T-helper 1 cell treated with Interleukin-12 subunit alpha and Interleukin-12 subunit beta and Interleukin-4 antibody, amounts not matched to agents 30 μg/mL and 1 μg/mL, for 36 hours (primary cell): ENCODE results near the gene CACNA1C.

Source experiments
- H3K27ac Mint-ChIP-seq: one replicate; pipeline ENCODE4 v1.8.0; 2021; ENCODE audit warnings: mild to moderate bottlenecking, mixed read lengths
- H3K27me3 Mint-ChIP-seq: one replicate; pipeline ENCODE4 v1.8.0; 2021; ENCODE audit warnings: low read depth, mixed read lengths
- H3K36me3 Mint-ChIP-seq: one replicate; pipeline ENCODE4 v1.8.0; 2021; ENCODE audit warnings: low read depth, mixed read lengths
- H3K4me1 Mint-ChIP-seq: one replicate; pipeline ENCODE4 v1.8.0; 2021; ENCODE audit warnings: low read depth, mixed read lengths
- H3K4me3 Mint-ChIP-seq: one replicate; pipeline ENCODE4 v1.8.0; 2021; ENCODE audit warnings: mild to moderate bottlenecking, moderate library complexity, mixed read lengths
- H3K9me3 Mint-ChIP-seq: one replicate; pipeline ENCODE4 v1.8.0; 2021; ENCODE audit warnings: mixed read lengths

CACNA1C gene

DNA sequence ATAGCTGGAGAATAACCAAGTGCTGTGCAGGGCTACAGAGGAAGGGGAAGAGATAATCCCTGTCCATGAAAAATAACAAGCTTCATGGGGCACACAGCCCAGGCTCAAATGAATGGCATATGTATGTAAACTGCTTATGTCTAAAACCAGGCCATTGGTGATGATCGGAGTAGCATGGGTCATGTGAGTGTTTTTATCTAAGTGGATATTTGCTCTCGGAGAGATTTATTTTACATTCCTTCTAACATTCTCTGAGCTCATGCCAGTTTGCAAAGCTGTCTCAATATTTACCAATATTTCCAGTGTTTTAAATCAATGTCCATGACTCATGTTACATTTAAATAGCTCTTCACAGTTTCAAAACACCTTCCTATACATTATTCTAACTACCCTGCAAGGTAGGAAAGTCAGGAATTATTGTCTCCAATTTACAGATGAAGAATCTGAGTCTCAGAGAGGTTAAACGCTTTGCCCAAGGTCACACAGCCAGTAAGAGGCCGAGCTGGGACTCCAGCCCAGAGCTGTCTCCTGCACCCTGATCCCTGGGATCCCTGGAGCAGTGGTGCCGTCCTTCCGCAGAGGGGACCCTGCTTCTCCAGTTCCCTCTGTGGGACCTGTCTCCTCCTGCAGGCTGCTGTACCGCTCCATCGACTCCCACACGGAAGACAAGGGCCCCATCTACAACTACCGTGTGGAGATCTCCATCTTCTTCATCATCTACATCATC lies 555.3 kb downstream of the CACNA1C start:
- Mint-ChIP-seq H3K9me3 (no peaks in the 10 kb centered on the region), H3K27me3 (peaks cover 10% of the 10 kb centered on the region), H3K27ac (no peak overlapping the region), H3K36me3 (no peaks in the 10 kb centered on the region), H3K4me3 (no peak overlapping the region), H3K4me1 (no peaks in the 10 kb centered on the region)

DNA sequence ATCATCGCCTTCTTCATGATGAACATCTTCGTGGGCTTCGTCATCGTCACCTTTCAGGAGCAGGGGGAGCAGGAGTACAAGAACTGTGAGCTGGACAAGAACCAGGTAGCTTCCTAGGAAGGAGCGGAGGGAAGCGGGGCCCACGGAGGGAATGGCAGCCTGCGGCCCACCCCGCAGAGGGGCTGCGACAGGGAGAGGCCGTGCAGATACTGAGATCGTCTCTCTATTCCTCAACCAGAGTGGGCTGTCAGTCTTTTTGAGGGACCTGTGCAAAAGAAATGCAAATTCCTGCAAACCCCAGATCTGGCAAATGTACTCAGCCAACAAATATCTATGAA lies 555.8 kb downstream of the CACNA1C start:
- no peaks in the 10 kb centered on the region for H3K36me3 Mint-ChIP-seq
- no peaks in the 10 kb centered on the region for H3K9me3 Mint-ChIP-seq
- H3K27me3 Mint-ChIP-seq: peaks cover 14% of the 10 kb centered on the region
- no peak overlapping the region for H3K27ac Mint-ChIP-seq
- H3K4me1 Mint-ChIP-seq: no peaks in the 10 kb centered on the region
- no peak overlapping the region for H3K4me3 Mint-ChIP-seq

DNA sequence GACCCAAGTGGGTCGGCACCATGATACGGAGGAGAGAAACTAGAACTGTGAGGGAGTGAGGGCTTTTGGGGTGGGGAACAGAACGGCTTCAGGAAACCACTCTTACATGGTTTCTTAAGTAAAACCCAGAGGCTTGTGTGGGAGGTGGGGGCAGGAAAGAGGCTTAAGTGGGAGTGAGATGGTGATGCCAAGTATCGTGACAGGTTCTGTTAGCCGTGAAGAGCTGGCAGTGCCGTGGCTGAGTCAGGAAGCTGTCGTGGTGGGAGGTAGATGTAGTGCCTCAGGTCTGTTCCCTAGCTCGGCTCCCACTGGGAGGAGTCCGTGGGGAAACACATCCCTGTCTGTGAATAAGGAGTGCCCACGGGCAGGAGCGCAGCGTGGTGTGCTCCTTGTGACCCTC lies 556.2 kb downstream of the CACNA1C start:
- no peaks in the 10 kb centered on the region for H3K36me3 Mint-ChIP-seq
- H3K27me3 Mint-ChIP-seq: peaks cover 18% of the 10 kb centered on the region
- no peaks in the 10 kb centered on the region for H3K9me3 Mint-ChIP-seq
- no peak overlapping the region for H3K4me3 Mint-ChIP-seq
- no peaks in the 10 kb centered on the region for H3K4me1 Mint-ChIP-seq
- H3K27ac Mint-ChIP-seq: no peak overlapping the region

DNA sequence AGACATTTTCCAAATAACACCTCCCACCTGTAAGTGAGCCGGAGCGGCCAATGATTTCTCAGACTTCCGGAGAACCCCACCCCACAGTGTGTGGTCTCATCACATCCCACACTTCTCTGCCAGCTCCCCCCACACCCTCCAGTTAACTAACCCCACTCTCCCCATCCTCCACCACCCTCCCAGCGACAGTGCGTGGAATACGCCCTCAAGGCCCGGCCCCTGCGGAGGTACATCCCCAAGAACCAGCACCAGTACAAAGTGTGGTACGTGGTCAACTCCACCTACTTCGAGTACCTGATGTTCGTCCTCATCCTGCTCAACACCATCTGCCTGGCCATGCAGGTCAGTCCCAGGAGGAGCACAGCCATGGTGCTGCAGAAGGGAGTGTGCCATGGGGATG lies 557.6 kb downstream of the CACNA1C start:
- H3K4me1 Mint-ChIP-seq: no peaks in the 10 kb centered on the region
- no peak overlapping the region for H3K4me3 Mint-ChIP-seq
- H3K27me3 Mint-ChIP-seq: peaks cover 26% of the 10 kb centered on the region
- H3K27ac Mint-ChIP-seq: no peak overlapping the region
- H3K9me3 Mint-ChIP-seq: no peaks in the 10 kb centered on the region
- no peaks in the 10 kb centered on the region for H3K36me3 Mint-ChIP-seq

DNA sequence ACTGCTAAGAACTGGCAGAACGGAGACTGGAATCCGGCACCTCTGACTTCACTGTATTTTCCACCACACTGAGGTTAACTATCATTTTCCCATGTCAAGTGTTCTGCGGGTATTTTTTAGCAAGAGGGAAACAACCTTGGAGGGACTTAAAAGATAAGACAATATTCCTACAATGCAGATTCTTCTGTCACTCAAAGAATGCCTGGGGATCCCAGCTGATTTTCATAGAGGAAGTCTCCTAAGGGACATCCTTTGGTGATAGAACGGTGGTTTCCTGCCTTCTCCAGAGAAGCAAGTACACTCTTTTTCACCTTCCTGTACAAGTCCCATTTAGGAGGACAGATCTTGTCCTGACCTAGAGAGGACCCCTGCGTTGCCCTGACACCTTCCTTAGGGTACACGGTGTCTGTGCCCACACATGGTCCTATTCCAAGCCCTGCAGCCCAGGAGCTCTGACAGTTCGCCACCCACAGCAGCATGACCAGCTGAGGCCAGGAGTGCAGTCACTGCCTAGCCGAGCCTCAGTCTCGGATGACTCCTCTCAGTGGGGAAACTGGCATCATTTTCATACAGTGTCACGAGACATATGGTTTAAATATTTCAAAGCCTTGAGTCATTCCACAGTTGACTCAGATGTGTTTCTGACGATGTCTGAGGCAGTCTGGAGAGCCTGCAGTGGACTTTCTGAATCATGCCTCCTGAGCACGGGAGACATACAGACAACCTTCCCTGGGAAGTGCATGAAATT lies 560.7 kb downstream of the CACNA1C start:
- Mint-ChIP-seq H3K27ac (no peak overlapping the region), H3K27me3 (peaks cover 38% of the 10 kb centered on the region), H3K4me3 (no peak overlapping the region), H3K36me3 (no peaks in the 10 kb centered on the region), H3K4me1 (no peaks in the 10 kb centered on the region), H3K9me3 (no peaks in the 10 kb centered on the region)

DNA sequence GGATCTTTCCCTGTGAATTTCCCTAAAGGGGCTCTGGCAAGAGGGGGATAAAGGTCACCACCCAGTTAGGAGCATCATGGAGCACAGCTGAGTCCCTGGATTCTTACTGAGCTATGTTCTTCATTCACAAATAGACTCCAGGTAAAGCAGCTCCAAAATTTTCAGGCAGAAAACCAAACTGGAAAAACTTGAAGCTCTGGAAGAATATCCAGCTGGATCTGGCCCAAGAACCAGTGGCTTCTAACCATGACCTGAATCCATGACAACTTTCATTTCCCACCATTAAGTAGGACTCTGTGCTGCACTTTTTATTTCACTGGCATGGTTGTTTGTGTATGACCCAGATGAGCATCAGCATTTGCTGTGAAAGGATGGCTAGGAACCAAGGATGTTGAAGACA lies 561.6 kb downstream of the CACNA1C start:
- H3K4me1 Mint-ChIP-seq: no peaks in the 10 kb centered on the region
- no peaks in the 10 kb centered on the region for H3K36me3 Mint-ChIP-seq
- H3K9me3 Mint-ChIP-seq: no peaks in the 10 kb centered on the region
- H3K27ac Mint-ChIP-seq: no peak overlapping the region
- peaks cover 38% of the 10 kb centered on the region for H3K27me3 Mint-ChIP-seq
- H3K4me3 Mint-ChIP-seq: no peak overlapping the region

DNA sequence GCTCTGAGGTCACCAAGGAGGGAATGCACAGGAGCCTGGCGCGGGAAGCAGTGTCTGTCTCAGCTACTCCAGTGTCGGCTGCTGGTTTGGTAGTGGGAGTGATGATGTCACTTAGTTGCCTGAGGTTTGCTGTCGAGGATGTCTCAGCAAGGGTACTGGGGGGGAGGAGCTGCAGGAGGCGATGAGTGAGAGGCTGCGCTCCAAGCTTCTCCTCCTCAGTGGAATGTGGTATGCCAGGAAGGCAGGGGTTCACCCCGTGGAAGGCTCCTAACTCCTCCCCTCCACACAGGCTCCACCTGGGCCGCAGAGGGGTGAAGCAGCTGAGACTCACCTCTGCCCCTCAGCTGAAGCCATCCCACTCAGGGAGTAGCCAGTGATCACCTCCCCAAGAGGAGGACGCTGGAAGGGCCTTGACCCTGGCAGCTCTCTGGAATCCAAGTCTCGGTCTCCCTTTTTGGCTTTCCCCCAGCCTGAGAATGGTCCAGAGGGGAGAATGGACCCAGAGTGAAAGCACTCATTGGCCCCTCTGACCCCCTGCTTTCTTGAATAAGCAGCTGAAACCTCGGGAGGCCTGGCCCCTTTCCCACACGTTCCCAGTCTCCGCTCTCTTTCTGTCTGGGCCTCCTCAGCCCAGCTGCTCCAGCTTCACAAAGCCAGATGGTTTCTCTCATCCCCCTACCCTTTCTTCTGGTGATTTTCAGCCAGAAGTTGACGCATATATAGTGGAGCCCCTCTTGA lies 563.0 kb downstream of the CACNA1C start:
- Mint-ChIP-seq H3K4me1 (no peaks in the 10 kb centered on the region), H3K27ac (no peak overlapping the region), H3K36me3 (no peaks in the 10 kb centered on the region)

DNA sequence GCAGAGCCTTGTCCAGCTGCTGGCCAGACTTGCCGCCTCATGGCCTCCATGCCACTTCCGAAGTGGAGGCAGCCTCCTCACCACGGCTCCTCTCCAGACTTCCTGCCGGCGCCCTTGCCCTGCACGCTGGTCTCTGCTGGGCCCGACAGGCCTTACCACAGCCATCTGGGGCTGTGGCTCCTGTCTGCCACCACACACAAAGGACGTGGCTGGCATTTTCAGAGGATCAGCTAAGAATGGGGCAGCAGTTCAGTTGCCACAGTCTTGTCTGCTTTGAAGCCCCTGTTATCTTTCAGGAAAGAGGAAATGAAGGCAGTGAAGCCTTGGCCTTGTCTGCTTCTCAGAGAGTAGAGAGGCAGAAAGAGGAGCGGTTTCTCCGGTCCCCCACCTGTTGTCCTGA lies 564.0 kb downstream of the CACNA1C start:
- H3K27ac Mint-ChIP-seq: no peak overlapping the region
- no peaks in the 10 kb centered on the region for H3K4me1 Mint-ChIP-seq
- no peak overlapping the region for H3K4me3 Mint-ChIP-seq
- H3K9me3 Mint-ChIP-seq: no peaks in the 10 kb centered on the region
- peaks cover 45% of the 10 kb centered on the region for H3K27me3 Mint-ChIP-seq
- no peaks in the 10 kb centered on the region for H3K36me3 Mint-ChIP-seq

More for the DNA sequence above, 563.0 kb downstream of the CACNA1C start:
- Mint-ChIP-seq H3K4me3 (no peak overlapping the region), H3K9me3 (no peaks in the 10 kb centered on the region), H3K27me3 (peaks cover 41% of the 10 kb centered on the region)

DNA sequence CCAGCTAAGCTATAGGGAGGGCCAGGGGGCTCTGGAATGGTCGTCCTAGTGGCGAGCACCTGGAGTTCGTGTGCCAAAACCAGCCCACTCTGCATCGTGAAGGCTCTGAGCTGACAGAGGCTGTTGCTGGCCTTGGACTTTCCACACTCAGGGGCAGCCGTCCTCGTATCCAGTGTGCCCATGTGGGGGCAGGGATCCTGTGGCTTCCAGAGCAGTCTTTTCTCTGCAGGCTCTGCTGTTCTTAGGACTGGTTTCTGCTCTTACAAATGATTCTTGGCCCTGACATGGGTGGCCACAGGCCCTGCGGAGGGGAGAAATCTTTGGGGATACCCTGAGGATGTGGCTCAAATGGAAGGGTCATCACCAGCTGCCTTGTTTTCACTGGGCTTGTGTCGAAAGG lies 564.6 kb downstream of the CACNA1C start:
- Mint-ChIP-seq H3K9me3 (no peaks in the 10 kb centered on the region), H3K36me3 (no peaks in the 10 kb centered on the region), H3K4me1 (no peaks in the 10 kb centered on the region), H3K27ac (no peak overlapping the region), H3K4me3 (no peak overlapping the region), H3K27me3 (peaks cover 47% of the 10 kb centered on the region)

DNA sequence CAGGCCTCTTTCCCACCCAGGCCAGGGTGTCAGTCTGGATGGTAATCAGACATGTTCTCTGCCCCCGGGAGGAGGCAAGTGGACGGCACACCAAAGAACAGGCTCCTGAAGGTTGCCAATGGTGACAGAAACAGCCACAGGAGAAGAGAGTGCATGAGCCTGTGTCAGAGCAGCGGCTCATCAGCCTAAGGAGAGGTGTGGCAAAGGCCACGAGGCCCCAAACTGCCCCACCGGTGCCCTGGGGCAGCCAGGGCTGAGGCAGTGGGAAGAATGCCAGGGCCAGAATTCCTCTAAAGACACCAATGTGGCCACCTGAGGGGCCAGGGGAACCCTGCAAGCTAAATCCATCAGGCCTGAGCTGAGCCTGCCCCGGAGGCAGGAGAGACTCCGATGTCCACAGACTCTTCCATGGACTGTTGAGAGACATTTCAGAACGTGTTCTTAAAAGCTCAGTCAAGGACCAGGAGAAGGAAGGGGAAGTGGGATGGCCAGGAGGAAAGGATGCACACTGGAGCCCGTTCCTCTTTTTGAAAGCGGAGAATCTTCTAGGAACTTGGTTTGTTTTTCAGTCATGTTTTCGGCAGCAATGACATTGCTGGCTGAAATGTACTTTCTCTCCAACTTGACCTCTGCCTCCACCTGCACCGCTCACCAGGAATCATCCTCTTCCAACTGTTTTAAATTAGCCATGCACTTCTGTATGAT lies 565.7 kb downstream of the CACNA1C start:
- H3K27ac Mint-ChIP-seq: no peak overlapping the region
- no peaks in the 10 kb centered on the region for H3K36me3 Mint-ChIP-seq
- H3K4me3 Mint-ChIP-seq: no peak overlapping the region
- no peaks in the 10 kb centered on the region for H3K4me1 Mint-ChIP-seq
- H3K9me3 Mint-ChIP-seq: no peaks in the 10 kb centered on the region
- peaks cover 49% of the 10 kb centered on the region for H3K27me3 Mint-ChIP-seq

DNA sequence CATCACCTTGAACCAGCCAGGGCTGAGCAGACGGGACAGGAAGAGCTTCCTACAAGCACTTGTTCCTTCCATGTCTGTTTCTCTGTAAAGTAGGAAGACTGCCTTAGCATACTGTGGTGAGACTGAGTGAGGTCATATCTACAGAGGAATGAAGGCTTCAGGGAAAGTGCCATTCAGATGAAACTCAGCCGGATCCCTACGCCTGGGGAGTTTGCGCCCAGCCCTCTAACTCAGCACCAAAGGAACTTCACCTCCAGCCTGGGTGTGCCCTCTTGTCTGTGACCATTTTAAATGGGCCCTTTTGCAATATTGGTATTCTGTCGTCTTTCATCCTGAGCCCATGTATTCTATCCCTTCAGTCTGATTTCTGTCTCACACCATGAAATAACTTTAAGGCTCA lies 566.3 kb downstream of the CACNA1C start:
- H3K4me3 Mint-ChIP-seq: no peak overlapping the region
- H3K27me3 Mint-ChIP-seq: peaks cover 43% of the 10 kb centered on the region
- no peaks in the 10 kb centered on the region for H3K36me3 Mint-ChIP-seq
- no peaks in the 10 kb centered on the region for H3K4me1 Mint-ChIP-seq
- no peak overlapping the region for H3K27ac Mint-ChIP-seq
- no peaks in the 10 kb centered on the region for H3K9me3 Mint-ChIP-seq

DNA sequence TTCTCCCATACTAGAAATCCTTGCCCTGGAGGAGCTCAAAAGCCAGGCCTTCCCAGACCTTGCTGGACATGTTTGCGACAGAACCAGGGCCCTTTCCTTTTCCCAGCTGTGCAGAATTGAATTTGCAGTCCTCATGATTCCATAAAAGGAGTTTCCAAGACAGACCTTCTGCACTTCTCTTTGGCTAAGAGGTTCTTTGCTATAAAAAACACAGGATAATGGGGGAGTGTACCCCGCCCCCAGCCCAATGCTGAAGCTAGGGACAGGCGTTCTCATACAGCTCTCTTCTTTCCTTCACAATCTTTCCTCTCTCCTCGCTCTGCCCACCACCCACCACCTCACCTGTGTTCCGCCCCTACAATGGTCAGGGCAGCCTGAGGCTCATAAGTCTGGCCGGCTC lies 569.7 kb downstream of the CACNA1C start:
- H3K4me3 Mint-ChIP-seq: no peak overlapping the region
- H3K27me3 Mint-ChIP-seq: peaks cover 31% of the 10 kb centered on the region
- peaks cover under 1% of the 10 kb centered on the region for H3K4me1 Mint-ChIP-seq
- no peaks in the 10 kb centered on the region for H3K36me3 Mint-ChIP-seq
- no peak overlapping the region for H3K27ac Mint-ChIP-seq
- H3K9me3 Mint-ChIP-seq: no peaks in the 10 kb centered on the region

DNA sequence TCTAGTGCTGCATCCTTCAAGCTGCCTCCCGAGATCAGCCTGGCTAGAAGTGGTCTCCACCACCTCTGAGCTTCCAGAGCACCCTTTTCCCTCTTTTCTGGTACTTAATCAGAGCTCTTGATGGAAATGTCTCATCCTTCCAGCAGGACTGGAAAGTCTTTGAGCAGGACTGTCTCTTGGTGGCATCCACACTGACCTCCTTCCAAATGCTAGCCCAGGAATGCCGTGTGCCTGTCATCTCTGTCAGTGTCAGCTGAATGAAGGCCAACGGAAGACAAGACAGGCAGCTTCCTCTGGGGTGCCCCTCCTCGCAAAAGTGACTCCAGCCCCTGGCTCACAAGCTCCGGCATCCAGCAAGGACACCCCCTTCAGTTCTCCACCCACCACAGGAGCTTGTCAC lies 570.7 kb downstream of the CACNA1C start:
- H3K9me3 Mint-ChIP-seq: no peaks in the 10 kb centered on the region
- H3K27me3 Mint-ChIP-seq: peaks cover 33% of the 10 kb centered on the region
- H3K4me3 Mint-ChIP-seq: no peak overlapping the region
- peaks cover 5% of the 10 kb centered on the region for H3K4me1 Mint-ChIP-seq
- no peak overlapping the region for H3K27ac Mint-ChIP-seq
- H3K36me3 Mint-ChIP-seq: no peaks in the 10 kb centered on the region

DNA sequence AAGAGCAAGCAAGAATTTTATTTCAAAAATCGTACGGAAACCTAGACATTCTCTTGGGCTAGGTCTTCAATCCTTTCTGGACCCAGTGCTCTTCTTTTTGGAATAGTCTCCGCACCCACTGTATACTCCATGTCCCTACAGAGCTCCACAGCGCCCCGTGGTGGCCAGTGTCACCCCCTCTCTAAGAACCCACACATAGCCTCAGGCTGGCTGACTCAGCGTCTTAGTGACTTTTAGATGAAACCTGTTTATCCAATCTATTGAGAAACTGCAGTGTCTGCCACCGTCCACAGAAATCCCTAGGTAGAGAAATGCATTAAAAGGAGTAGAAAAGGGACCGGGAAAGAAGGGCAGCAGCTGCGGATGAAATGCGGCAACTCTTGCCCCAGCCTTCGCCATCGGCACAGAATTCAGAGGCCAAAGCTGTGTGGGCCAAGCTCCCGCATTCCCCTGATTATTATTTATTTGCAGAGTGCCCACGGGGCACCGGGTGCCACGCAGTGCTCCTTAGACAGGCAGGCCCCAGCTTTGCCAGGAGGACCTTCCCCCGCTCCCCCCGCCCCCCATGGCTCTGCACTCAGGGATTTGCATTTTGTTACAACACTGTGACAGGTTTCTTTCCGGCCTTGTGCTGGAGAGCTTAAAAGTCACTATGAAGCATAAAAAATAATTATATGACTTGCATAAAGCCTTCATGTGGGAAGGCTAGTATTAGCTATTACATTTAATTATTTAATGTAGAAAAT lies 571.9 kb downstream of the CACNA1C start:
- Mint-ChIP-seq H3K9me3 (no peaks in the 10 kb centered on the region), H3K4me3 (no peak overlapping the region), H3K36me3 (no peaks in the 10 kb centered on the region), H3K4me1 (peaks cover 5% of the 10 kb centered on the region), H3K27ac (no peak overlapping the region), H3K27me3 (peaks cover 24% of the 10 kb centered on the region)
